ENCODE results near the gene ADAM20. TPM values are rescaled to one million over a fixed set of nuclear protein-coding genes. Genes with fewer than 3 reads are reported as not detected.

Gene ADAM20
- total and polyA plus RNA-seq, 2 donors (not counting 1 experiment from before 2014, with no cell fraction given) = 0.02 to 1.2 TPM

DNA sequence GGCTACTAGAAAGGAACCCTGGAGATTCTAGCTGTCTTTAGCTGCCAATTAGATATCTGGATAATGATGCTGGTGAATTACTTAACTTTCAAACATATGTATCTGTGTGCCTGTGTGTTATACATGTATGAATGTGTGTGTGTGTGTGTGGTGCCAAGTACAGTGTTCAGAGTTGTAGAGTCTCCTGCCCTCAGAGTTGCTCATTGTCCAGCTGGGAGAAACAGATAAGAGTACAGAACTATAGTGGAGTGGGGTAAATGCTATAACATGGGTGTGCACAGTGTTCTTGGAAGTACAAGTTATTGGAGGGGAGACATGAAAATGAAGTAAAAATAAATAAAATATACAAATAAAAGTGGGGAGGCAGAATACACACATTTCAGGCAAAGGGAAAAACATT, 23.6 kb upstream of the ADAM20 start:
- no peak overlapping the region for H3K27ac ChIP-seq (ENCODE audit: insufficient read depth, low read length)
- H3K36me3 ChIP-seq (ENCODE audit: control insufficient read depth, insufficient read depth, low read length) = no peaks in the 10 kb centered on the region

DNA sequence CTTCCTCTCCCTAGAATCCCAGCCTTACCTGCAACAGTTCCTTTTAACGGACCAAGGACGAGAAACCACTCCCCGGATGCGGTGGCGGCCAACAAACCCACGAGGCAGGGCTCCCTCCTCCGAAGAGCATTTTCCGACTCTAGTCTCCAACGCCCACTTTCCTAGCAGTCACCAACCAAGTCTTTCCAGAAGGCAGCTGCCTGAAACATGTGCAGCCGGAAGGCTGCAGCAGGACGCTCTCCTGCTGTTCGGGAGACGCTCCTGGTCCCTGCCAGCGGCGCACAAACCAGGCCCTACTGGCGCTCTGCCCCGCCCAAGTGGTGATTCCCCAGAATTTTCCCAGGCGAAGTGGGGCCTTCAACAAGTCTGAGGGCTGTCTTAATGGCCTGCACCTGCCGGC, 21.1 kb upstream of the ADAM20 start:
- Histone ChIP-seq H3K9me3 (ENCODE audit: control insufficient read depth, insufficient read depth, low read depth, low read length) (no peaks in the 10 kb centered on the region), H2AFZ (ENCODE audit: low read length) (no peak overlapping the region), H3K79me2 (ENCODE audit: control insufficient read depth, insufficient read depth, low read length) (no peaks in the 10 kb centered on the region), H3K4me1 (ENCODE audit: control insufficient read depth, extremely low read depth, insufficient read depth, low read length) (no peaks in the 10 kb centered on the region), H3K4me2 (ENCODE audit: extremely low read depth, insufficient read depth, low read length) (peak overlapping the region; percentile 51), H4K20me1 (ENCODE audit: control insufficient read depth, extremely low read depth, insufficient read depth, low read length) (no peaks in the 10 kb centered on the region), H3K36me3 (ENCODE audit: control insufficient read depth, insufficient read depth, low read length) (no peaks in the 10 kb centered on the region), H3K9ac (ENCODE audit: insufficient read depth, low read length) (no peak overlapping the region), H3K27me3 (ENCODE audit: control insufficient read depth, insufficient read depth, low read length) (no peaks in the 10 kb centered on the region), H3K27ac (ENCODE audit: insufficient read depth, low read length) (no peak overlapping the region), H3K4me3 (replicated peaks in 1 of 4; ENCODE audit: control extremely low read depth in 1 of 4, insufficient read depth in 1 of 4, low read depth in 3 of 4, low read length in 4 of 4) (peak overlapping the region in 2 of 4 experiments; percentile 8 to 14)
- DNase-seq (ENCODE audit: low read depth in 2 of 2) = peak; percentile 8 to 33
- TF ChIP-seq, protein P1, sequence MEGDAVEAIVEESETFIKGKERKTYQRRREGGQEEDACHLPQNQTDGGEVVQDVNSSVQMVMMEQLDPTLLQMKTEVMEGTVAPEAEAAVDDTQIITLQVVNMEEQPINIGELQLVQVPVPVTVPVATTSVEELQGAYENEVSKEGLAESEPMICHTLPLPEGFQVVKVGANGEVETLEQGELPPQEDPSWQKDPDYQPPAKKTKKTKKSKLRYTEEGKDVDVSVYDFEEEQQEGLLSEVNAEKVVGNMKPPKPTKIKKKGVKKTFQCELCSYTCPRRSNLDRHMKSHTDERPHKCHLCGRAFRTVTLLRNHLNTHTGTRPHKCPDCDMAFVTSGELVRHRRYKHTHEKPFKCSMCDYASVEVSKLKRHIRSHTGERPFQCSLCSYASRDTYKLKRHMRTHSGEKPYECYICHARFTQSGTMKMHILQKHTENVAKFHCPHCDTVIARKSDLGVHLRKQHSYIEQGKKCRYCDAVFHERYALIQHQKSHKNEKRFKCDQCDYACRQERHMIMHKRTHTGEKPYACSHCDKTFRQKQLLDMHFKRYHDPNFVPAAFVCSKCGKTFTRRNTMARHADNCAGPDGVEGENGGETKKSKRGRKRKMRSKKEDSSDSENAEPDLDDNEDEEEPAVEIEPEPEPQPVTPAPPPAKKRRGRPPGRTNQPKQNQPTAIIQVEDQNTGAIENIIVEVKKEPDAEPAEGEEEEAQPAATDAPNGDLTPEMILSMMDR (conservative IDR thresholded peaks at IDR 0.05 in 1 of 2, IDR thresholded peaks at IDR 0.05 in 1 of 2; ENCODE audit: low read depth in 1 of 2, low read length in 2 of 2) = no peak
- TF ChIP-seq EZH2 (IDR thresholded peaks at IDR 0.05; ENCODE audit: low read length, missing control alignments) = no peak

More for the DNA sequence above, 23.6 kb upstream of the ADAM20 start:
- Histone ChIP-seq H3K4me2 (ENCODE audit: extremely low read depth, insufficient read depth, low read length) (no peak overlapping the region), H3K4me3 (replicated peaks in 1 of 4; ENCODE audit: control extremely low read depth in 1 of 4, insufficient read depth in 1 of 4, low read depth in 3 of 4, low read length in 4 of 4) (no peak overlapping the region), H3K9ac (ENCODE audit: insufficient read depth, low read length) (no peak overlapping the region), H3K9me3 (ENCODE audit: control insufficient read depth, insufficient read depth, low read depth, low read length) (no peaks in the 10 kb centered on the region), H3K27me3 (ENCODE audit: control insufficient read depth, insufficient read depth, low read length) (no peaks in the 10 kb centered on the region), H4K20me1 (ENCODE audit: control insufficient read depth, extremely low read depth, insufficient read depth, low read length) (no peaks in the 10 kb centered on the region), H2AFZ (ENCODE audit: low read length) (no peak overlapping the region), H3K4me1 (ENCODE audit: control insufficient read depth, extremely low read depth, insufficient read depth, low read length) (no peaks in the 10 kb centered on the region), H3K79me2 (ENCODE audit: control insufficient read depth, insufficient read depth, low read length) (no peaks in the 10 kb centered on the region)
- no peak for DNase-seq (ENCODE audit: low read depth in 2 of 2)
- no peak for TF ChIP-seq EZH2 (IDR thresholded peaks at IDR 0.05; ENCODE audit: low read length, missing control alignments)
- TF ChIP-seq, protein P1 (conservative IDR thresholded peaks at IDR 0.05 in 1 of 2, IDR thresholded peaks at IDR 0.05 in 1 of 2; ENCODE audit: low read depth in 1 of 2, low read length in 2 of 2) = no peak

DNA sequence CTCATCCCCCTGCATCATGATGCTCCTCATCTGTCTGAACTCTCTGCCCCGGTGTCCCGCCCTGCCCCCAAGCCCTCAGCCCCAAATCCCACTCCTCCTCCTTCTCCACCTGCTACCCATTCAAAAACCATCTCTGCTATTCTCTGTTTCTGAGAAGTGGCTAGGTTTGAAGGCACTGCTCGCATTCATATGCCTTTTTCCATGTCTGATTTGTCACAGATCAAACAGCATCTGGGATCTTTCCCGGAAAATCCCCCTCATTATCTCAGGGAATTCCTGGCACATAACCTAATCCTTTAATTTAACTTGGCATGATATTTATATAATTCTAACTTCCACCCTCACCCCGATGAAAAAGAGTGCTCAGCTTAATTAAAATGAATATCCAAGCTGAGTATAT, 3.3 kb upstream of the ADAM20 start:
- Histone ChIP-seq H3K27ac (ENCODE audit: insufficient read depth, low read length) (no peak overlapping the region), H4K20me1 (ENCODE audit: control insufficient read depth, extremely low read depth, insufficient read depth, low read length) (no peaks in the 10 kb centered on the region), H2AFZ (ENCODE audit: low read length) (no peak overlapping the region), H3K27me3 (ENCODE audit: control insufficient read depth, insufficient read depth, low read length) (no peaks in the 10 kb centered on the region), H3K9me3 (ENCODE audit: control insufficient read depth, insufficient read depth, low read depth, low read length) (no peaks in the 10 kb centered on the region), H3K4me2 (ENCODE audit: extremely low read depth, insufficient read depth, low read length) (no peak overlapping the region), H3K4me3 (replicated peaks in 1 of 4; ENCODE audit: control extremely low read depth in 1 of 4, insufficient read depth in 1 of 4, low read depth in 3 of 4, low read length in 4 of 4) (no peak overlapping the region), H3K4me1 (ENCODE audit: control insufficient read depth, extremely low read depth, insufficient read depth, low read length) (no peaks in the 10 kb centered on the region), H3K79me2 (ENCODE audit: control insufficient read depth, insufficient read depth, low read length) (no peaks in the 10 kb centered on the region), H3K36me3 (ENCODE audit: control insufficient read depth, insufficient read depth, low read length) (no peaks in the 10 kb centered on the region), H3K9ac (ENCODE audit: insufficient read depth, low read length) (no peak overlapping the region)
- DNase-seq (ENCODE audit: low read depth in 2 of 2) = no peak
- no peak for TF ChIP-seq EZH2 (IDR thresholded peaks at IDR 0.05; ENCODE audit: low read length, missing control alignments)
- TF ChIP-seq, protein P1 (conservative IDR thresholded peaks at IDR 0.05 in 1 of 2, IDR thresholded peaks at IDR 0.05 in 1 of 2; ENCODE audit: low read depth in 1 of 2, low read length in 2 of 2) = no peak

Measured in fibroblast of lung (primary cell).